Measurements from ENCODE around the gene PLA2G4A. TPM values are rescaled to one million over a fixed set of nuclear protein-coding genes. Genes with fewer than 3 reads are reported as not detected.

Gene PLA2G4A
- polyA plus RNA-seq, 1 donor from 2014 or later = not detected

DNA sequence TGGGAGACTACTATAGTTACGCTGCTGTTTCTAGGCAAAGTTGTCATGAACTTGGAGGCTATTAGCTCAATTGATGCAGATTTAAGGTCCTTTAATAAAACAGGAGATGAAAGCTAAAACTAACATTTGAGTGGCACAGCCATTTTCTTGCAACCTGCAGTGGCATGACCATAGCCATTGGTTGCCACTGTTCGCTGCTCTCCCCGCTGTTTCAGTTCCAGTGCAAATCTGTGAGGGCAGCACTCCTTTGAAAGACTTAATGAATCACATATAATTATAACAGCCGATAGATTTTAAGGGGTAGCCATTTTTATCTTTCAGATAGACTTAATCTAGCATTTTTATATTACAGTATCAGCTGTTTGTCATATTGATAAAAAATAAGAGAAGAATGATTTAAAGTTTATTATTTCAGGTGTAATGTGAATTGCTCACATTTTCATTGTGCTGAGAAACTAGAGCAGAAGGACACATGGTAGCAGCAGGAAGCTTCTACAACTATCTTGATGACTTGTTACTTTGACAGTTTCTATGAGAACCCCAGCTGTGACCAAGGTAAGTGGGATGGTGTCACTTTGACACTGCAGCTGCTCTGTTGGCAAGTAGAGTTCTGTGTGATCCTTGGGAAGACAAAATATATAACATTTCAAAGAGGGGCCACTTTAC is 203.7 kb downstream of the PLA2G4A start:
- Histone ChIP-seq H3F3A (ENCODE audit: insufficient read depth, low read length, poor library complexity, severe bottlenecking) (no peaks in the 10 kb centered on the region), H2AFZ (ENCODE audit: low read depth, low read length) (no peak overlapping the region), H3K4me2 (ENCODE audit: low read length) (no peak overlapping the region), H3K9me3 (ENCODE audit: low read length) (no peaks in the 10 kb centered on the region), H4K20me1 (ENCODE audit: insufficient read depth) (no peaks in the 10 kb centered on the region), H3K79me2 (replicated peaks; ENCODE audit: insufficient read depth, low read length) (no peaks in the 10 kb centered on the region), H3K27ac (ENCODE audit: low read length) (peak overlapping the region; percentile 25), H3K9ac (ENCODE audit: low read length) (no peak overlapping the region), H3K4me3 (ENCODE audit: low read length) (no peak overlapping the region), H3K27me3 (ENCODE audit: insufficient read depth, low read depth, low read length) (no peaks in the 10 kb centered on the region), H3K9me2 (ENCODE audit: insufficient read depth, low read length) (no peaks in the 10 kb centered on the region), H3K36me3 (ENCODE audit: insufficient read depth, low read length) (no peaks in the 10 kb centered on the region)
- TF ChIP-seq TAF1 (IDR thresholded peaks at IDR 0.05; ENCODE audit: low read depth) (no peak), EP300 (conservative IDR thresholded peaks at IDR 0.05; ENCODE audit: poor library complexity, severe bottlenecking) (peak; percentile 89), RAD21 (conservative IDR thresholded peaks at IDR 0.05) (no peak), SMC3 (conservative IDR thresholded peaks at IDR 0.05; ENCODE audit: poor library complexity) (no peak), EZH2 (IDR thresholded peaks at IDR 0.05; ENCODE audit: borderline replicate concordance, insufficient read depth, low read length, poor library complexity, severe bottlenecking) (no peak), MXI1 (conservative IDR thresholded peaks at IDR 0.05; ENCODE audit: poor library complexity, severe bottlenecking) (peak; percentile 51), POLR2AphosphoS5 (IDR thresholded peaks at IDR 0.05) (peak; percentile 77)
- TF ChIP-seq, protein P1, sequence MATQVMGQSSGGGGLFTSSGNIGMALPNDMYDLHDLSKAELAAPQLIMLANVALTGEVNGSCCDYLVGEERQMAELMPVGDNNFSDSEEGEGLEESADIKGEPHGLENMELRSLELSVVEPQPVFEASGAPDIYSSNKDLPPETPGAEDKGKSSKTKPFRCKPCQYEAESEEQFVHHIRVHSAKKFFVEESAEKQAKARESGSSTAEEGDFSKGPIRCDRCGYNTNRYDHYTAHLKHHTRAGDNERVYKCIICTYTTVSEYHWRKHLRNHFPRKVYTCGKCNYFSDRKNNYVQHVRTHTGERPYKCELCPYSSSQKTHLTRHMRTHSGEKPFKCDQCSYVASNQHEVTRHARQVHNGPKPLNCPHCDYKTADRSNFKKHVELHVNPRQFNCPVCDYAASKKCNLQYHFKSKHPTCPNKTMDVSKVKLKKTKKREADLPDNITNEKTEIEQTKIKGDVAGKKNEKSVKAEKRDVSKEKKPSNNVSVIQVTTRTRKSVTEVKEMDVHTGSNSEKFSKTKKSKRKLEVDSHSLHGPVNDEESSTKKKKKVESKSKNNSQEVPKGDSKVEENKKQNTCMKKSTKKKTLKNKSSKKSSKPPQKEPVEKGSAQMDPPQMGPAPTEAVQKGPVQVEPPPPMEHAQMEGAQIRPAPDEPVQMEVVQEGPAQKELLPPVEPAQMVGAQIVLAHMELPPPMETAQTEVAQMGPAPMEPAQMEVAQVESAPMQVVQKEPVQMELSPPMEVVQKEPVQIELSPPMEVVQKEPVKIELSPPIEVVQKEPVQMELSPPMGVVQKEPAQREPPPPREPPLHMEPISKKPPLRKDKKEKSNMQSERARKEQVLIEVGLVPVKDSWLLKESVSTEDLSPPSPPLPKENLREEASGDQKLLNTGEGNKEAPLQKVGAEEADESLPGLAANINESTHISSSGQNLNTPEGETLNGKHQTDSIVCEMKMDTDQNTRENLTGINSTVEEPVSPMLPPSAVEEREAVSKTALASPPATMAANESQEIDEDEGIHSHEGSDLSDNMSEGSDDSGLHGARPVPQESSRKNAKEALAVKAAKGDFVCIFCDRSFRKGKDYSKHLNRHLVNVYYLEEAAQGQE (IDR thresholded peaks at IDR 0.05; ENCODE audit: borderline replicate concordance) = no peak
- TF ChIP-seq, protein P2, sequence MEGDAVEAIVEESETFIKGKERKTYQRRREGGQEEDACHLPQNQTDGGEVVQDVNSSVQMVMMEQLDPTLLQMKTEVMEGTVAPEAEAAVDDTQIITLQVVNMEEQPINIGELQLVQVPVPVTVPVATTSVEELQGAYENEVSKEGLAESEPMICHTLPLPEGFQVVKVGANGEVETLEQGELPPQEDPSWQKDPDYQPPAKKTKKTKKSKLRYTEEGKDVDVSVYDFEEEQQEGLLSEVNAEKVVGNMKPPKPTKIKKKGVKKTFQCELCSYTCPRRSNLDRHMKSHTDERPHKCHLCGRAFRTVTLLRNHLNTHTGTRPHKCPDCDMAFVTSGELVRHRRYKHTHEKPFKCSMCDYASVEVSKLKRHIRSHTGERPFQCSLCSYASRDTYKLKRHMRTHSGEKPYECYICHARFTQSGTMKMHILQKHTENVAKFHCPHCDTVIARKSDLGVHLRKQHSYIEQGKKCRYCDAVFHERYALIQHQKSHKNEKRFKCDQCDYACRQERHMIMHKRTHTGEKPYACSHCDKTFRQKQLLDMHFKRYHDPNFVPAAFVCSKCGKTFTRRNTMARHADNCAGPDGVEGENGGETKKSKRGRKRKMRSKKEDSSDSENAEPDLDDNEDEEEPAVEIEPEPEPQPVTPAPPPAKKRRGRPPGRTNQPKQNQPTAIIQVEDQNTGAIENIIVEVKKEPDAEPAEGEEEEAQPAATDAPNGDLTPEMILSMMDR (IDR thresholded peaks at IDR 0.05; ENCODE audit: poor library complexity, severe bottlenecking) = peak; percentile 20

DNA sequence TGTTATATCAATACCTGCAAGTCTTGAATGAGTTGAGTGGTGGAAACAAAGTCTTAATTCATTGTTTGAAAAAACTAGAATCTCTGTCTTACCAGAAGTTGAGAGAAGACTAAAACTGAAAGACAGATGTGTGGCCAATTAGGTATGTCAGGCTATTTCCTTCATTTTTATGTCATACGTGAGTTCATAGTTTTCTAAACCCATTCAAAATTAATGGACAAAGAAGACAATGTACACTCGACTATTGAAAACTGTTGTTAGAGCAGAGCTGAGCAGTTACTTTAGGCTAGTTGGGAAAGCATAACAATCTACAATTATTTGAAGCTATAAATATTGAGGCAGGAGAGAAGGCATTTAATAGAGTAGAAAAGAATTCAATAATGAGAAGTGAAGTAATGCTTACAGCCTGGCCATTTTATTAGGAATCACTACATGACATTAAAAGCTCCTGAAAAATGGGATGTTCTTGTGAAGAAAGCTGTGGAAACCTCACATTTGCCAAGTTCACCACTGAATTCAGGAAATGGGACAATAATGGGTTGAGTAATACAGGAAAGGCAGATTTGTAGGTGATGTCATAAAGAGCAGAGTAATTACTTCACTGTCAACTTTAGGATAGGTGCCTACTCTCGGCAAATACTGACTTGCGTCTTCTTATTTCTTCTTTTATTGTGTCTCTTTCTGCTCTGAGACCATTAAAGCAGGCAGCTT is 204.4 kb downstream of the PLA2G4A start:
- Histone ChIP-seq H4K20me1 (ENCODE audit: insufficient read depth) (no peaks in the 10 kb centered on the region), H3K36me3 (ENCODE audit: insufficient read depth, low read length) (no peaks in the 10 kb centered on the region), H3K79me2 (replicated peaks; ENCODE audit: insufficient read depth, low read length) (no peaks in the 10 kb centered on the region), H3K9me2 (ENCODE audit: insufficient read depth, low read length) (no peaks in the 10 kb centered on the region), H3K27me3 (ENCODE audit: insufficient read depth, low read depth, low read length) (no peaks in the 10 kb centered on the region), H2AFZ (ENCODE audit: low read depth, low read length) (no peak overlapping the region), H3K27ac (ENCODE audit: low read length) (no peak overlapping the region), H3K9ac (ENCODE audit: low read length) (no peak overlapping the region), H3K4me3 (ENCODE audit: low read length) (no peak overlapping the region), H3K4me2 (ENCODE audit: low read length) (no peak overlapping the region), H3K9me3 (ENCODE audit: low read length) (no peaks in the 10 kb centered on the region), H3F3A (ENCODE audit: insufficient read depth, low read length, poor library complexity, severe bottlenecking) (no peaks in the 10 kb centered on the region)
- TF ChIP-seq EZH2 (IDR thresholded peaks at IDR 0.05; ENCODE audit: borderline replicate concordance, insufficient read depth, low read length, poor library complexity, severe bottlenecking) = no peak
- TF ChIP-seq POLR2AphosphoS5 (IDR thresholded peaks at IDR 0.05) = no peak
- no peak for TF ChIP-seq RAD21 (conservative IDR thresholded peaks at IDR 0.05)
- TF ChIP-seq SMC3 (conservative IDR thresholded peaks at IDR 0.05; ENCODE audit: poor library complexity) = no peak
- no peak for TF ChIP-seq EP300 (conservative IDR thresholded peaks at IDR 0.05; ENCODE audit: poor library complexity, severe bottlenecking)

Data from neural cell (in vitro differentiated cells).